Measurements from ENCODE around the gene ESD. TPM values are rescaled to one million over a fixed set of nuclear protein-coding genes. Genes with fewer than 3 reads are reported as not detected.

ESD gene
- total RNA-seq, 1 donor from 2014 or later: 86.8 TPM

- DNase-seq (ENCODE audit: low spot score): no peak
Observed at GRCh38 chr13:46747031-46747820, 49.7 kb downstream of the ESD start.

- no peak for DNase-seq (ENCODE audit: low spot score)
Observed at GRCh38 chr13:46745706-46746105, 51.3 kb downstream of the ESD start.

- no peak for DNase-seq (ENCODE audit: low spot score)
Observed at GRCh38 chr13:46745062-46745461, 51.9 kb downstream of the ESD start.

GRCh38 chr13:46743191-46743590 is 53.8 kb downstream of the ESD start:
- DNase-seq (ENCODE audit: low spot score): no peak

GRCh38 chr13:46739447-46740098 is 57.4 kb downstream of the ESD start:
- no peak for DNase-seq (ENCODE audit: low spot score)

GRCh38 chr13:46738766-46739165 is 58.2 kb downstream of the ESD start:
- DNase-seq (ENCODE audit: low spot score): no peak

- no peak for DNase-seq (ENCODE audit: low spot score)
Observed at GRCh38 chr13:46738055-46738454, 58.9 kb downstream of the ESD start.

- no peak for DNase-seq (ENCODE audit: low spot score)
Observed at GRCh38 chr13:46736541-46737310, 60.2 kb downstream of the ESD start.

- no peak for DNase-seq (ENCODE audit: low spot score)
Observed at GRCh38 chr13:46735425-46735824, 61.5 kb downstream of the ESD start.

GRCh38 chr13:46731535-46731934 is 65.4 kb downstream of the ESD start:
- DNase-seq (ENCODE audit: low spot score): no peak

- DNase-seq (ENCODE audit: low spot score): no peak
Observed at GRCh38 chr13:46728777-46729176, 68.2 kb downstream of the ESD start.

GRCh38 chr13:46726347-46726746 is 70.6 kb downstream of the ESD start:
- DNase-seq (ENCODE audit: low spot score): no peak

Other genes starting within 250 kb of the ESD start
- gene LRCH1, start 244.0 kb downstream of the ESD start, total RNA-seq: 35.6 TPM
- 0.66 TPM for gene HTR2A, start 99.9 kb upstream of the ESD start, total RNA-seq

Data from mucosa of gallbladder (tissue), 1 donor.